ENCODE data around the gene IDUA.

The IDUA gene

DNA sequence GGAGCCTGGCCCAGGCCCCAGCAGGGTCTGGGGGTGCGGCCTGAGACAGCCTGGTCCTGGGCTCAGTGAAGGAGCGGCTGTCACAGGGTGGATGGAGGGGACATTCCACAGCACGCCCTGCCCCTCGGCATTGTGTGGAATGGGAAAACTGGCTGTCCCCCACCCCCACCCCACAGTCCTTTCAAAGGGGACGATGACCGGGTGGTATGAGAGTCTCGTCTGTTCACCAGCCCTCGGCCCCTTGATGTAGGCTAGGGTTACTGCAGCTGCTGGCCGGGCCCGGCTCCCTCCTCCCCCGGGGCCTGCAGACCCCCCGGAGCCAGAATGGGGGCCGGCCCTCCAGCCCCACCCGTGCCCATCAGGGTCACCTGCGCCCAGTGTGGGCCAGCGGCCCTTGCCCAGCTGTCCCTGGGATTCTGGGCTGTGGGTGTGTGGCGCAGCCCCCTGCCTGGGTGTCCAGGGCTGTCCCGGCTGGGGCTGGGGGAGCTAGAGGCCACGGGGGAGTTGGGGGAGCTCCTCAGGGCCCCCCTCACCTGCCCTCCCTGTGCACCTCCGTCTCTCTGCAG, 36.3 kb downstream of the IDUA start:
- TF ChIP-seq, protein P1, sequence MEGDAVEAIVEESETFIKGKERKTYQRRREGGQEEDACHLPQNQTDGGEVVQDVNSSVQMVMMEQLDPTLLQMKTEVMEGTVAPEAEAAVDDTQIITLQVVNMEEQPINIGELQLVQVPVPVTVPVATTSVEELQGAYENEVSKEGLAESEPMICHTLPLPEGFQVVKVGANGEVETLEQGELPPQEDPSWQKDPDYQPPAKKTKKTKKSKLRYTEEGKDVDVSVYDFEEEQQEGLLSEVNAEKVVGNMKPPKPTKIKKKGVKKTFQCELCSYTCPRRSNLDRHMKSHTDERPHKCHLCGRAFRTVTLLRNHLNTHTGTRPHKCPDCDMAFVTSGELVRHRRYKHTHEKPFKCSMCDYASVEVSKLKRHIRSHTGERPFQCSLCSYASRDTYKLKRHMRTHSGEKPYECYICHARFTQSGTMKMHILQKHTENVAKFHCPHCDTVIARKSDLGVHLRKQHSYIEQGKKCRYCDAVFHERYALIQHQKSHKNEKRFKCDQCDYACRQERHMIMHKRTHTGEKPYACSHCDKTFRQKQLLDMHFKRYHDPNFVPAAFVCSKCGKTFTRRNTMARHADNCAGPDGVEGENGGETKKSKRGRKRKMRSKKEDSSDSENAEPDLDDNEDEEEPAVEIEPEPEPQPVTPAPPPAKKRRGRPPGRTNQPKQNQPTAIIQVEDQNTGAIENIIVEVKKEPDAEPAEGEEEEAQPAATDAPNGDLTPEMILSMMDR (IDR thresholded peaks at IDR 0.05; ENCODE audit: borderline replicate concordance, insufficient read depth, low read depth, low read length), result no peak
- no peak overlapping the region for H3K4me3 ChIP-seq (ENCODE audit: low read depth, low read length)

DNA sequence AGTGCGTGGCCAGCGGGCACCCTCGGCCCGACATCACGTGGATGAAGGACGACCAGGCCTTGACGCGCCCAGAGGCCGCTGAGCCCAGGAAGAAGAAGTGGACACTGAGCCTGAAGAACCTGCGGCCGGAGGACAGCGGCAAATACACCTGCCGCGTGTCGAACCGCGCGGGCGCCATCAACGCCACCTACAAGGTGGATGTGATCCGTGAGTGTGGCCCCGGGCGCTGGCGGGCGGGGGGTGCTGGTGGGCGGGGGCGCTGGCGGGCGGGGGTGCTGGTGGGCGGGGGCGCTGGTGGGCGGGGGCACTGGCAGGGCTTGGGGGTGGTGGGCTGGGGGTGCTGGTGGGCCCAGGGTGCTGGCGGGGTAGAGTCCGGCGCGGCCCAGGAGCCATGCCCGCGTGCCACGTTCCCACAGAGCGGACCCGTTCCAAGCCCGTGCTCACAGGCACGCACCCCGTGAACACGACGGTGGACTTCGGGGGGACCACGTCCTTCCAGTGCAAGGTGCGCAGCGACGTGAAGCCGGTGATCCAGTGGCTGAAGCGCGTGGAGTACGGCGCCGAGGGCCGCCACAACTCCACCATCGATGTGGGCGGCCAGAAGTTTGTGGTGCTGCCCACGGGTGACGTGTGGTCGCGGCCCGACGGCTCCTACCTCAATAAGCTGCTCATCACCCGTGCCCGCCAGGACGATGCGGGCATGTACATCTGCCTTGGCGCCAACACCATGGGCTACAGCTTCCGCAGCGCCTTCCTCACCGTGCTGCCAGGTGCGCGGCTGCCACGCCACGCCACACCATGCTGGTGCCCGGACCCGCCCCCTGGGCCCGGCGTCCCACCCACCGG, 37.3 kb downstream of the IDUA start:
- TF ChIP-seq, protein P1 (IDR thresholded peaks at IDR 0.05; ENCODE audit: borderline replicate concordance, insufficient read depth, low read depth, low read length), result no peak
- H3K4me3 ChIP-seq (ENCODE audit: low read depth, low read length), result no peak overlapping the region

DNA sequence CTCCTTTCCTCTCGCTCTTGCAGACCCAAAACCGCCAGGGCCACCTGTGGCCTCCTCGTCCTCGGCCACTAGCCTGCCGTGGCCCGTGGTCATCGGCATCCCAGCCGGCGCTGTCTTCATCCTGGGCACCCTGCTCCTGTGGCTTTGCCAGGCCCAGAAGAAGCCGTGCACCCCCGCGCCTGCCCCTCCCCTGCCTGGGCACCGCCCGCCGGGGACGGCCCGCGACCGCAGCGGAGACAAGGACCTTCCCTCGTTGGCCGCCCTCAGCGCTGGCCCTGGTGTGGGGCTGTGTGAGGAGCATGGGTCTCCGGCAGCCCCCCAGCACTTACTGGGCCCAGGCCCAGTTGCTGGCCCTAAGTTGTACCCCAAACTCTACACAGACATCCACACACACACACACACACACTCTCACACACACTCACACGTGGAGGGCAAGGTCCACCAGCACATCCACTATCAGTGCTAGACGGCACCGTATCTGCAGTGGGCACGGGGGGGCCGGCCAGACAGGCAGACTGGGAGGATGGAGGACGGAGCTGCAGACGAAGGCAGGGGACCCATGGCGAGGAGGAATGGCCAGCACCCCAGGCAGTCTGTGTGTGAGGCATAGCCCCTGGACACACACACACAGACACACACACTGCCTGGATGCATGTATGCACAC, 38.2 kb downstream of the IDUA start:
- no peak overlapping the region for H3K4me3 ChIP-seq (ENCODE audit: low read depth, low read length)
- TF ChIP-seq, protein P1 (IDR thresholded peaks at IDR 0.05; ENCODE audit: borderline replicate concordance, insufficient read depth, low read depth, low read length), result no peak

DNA sequence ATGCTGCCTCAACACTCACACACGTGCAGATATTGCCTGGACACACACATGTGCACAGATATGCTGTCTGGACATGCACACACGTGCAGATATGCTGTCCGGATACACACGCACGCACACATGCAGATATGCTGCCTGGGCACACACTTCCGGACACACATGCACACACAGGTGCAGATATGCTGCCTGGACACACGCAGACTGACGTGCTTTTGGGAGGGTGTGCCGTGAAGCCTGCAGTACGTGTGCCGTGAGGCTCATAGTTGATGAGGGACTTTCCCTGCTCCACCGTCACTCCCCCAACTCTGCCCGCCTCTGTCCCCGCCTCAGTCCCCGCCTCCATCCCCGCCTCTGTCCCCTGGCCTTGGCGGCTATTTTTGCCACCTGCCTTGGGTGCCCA, 39.3 kb downstream of the IDUA start:
- TF ChIP-seq, protein P1 (IDR thresholded peaks at IDR 0.05; ENCODE audit: borderline replicate concordance, insufficient read depth, low read depth, low read length), result no peak
- H3K4me3 ChIP-seq (ENCODE audit: low read depth, low read length), result no peak overlapping the region

DNA sequence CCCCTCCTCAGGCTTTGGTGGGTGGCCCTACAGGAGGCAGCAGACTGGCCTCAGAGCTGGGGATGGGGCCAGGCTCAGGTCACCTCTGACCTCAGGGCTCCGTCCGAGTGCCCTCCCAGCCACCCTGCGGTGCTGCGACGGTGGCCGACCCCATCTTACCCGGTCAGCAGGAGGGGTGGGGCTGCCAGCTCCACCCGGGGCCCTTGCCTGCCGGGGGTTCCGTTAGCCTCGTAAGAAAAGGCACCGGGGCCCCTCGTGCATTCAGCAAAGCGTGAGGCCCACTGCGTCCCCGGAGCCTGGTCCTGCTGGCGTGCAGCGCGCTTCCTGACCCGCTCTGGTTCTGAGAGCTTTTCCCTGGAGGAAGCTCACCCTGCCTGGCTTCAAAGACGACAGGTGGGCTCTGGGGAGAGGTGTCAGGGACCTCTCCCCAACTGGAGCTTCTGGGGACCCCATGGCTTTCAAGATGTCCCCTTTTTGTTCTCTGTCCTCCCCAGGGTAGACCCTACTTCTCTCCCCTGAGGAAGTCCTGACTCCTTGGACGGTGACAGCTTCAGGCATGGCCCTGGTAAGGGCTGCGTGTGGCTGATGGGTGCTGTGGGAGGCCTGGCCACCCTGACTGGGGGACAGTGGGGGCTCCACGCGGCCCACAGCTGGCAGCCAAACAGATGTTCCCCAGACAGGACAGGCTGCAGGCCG, 40.5 kb downstream of the IDUA start:
- no peak overlapping the region for H3K4me3 ChIP-seq (ENCODE audit: low read depth, low read length)
- TF ChIP-seq, protein P1 (IDR thresholded peaks at IDR 0.05; ENCODE audit: borderline replicate concordance, insufficient read depth, low read depth, low read length), result no peak

DNA sequence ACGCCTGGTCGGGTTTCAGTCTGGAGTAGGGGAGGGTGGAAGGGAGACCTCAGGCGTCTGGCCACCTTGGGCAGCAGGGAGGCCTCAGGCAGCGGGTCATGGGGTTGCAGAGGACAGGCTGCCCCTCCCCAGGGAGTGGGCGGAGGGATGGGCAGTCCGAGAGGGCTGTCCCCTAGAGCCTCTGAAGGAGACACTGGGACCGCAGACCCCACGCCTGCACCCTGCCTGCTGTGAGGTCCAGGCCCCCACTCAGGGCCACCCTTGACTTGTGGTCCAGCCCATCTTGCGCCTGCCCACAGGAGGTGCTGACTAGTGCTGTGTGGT, 41.0 kb downstream of the IDUA start:
- TF ChIP-seq, protein P1 (IDR thresholded peaks at IDR 0.05; ENCODE audit: borderline replicate concordance, insufficient read depth, low read depth, low read length), result no peak

More for the DNA sequence above, 41.0 kb downstream of the IDUA start:
- H3K4me3 ChIP-seq (ENCODE audit: low read depth, low read length), result no peak overlapping the region
